ENCODE results near the gene KRTAP10-3.

GRCh38 chr21:44521928-44522752 is 36.5 kb downstream of the KRTAP10-3 start:
- TF ChIP-seq CTCF (IDR thresholded peaks at IDR 0.05) (no peak), POLR2A (IDR thresholded peaks at IDR 0.05) (no peak)
